NCI-H2227 treated with DMSO at 0.1 percent for 48 hours (cell line): ENCODE measurements around the gene EDEM1.
A peak's percentile ranks its signal among the peaks of the same experiment; 100 is the strongest.

Experiments used
- DNase-seq: peaks from one replicate; lab custom pipeline; 2025; lab: John Stamatoyannopoulos, UW

EDEM1 gene

GRCh38 chr3:5198986-5199731, 11.7 kb downstream of the EDEM1 start:
- no peak for DNase-seq

- no peak for DNase-seq
Observed at GRCh38 chr3:5201536-5201935, 14.0 kb downstream of the EDEM1 start.

GRCh38 chr3:5202222-5202621, 14.7 kb downstream of the EDEM1 start:
- DNase-seq: no peak

- no peak for DNase-seq
Observed at GRCh38 chr3:5205165-5205941, 17.8 kb downstream of the EDEM1 start.

GRCh38 chr3:5210926-5211325, 23.4 kb downstream of the EDEM1 start:
- DNase-seq: no peak

- DNase-seq: no peak
Observed at GRCh38 chr3:5212628-5213573, 25.4 kb downstream of the EDEM1 start.

GRCh38 chr3:5213574-5213966, 26.1 kb downstream of the EDEM1 start:
- DNase-seq: no peak

- DNase-seq: no peak
Observed at GRCh38 chr3:5214352-5214751, 26.8 kb downstream of the EDEM1 start.

GRCh38 chr3:5217824-5218595, 30.5 kb downstream of the EDEM1 start:
- no peak for DNase-seq

- no peak for DNase-seq
Observed at GRCh38 chr3:5218815-5219214, 31.3 kb downstream of the EDEM1 start.

- no peak for DNase-seq
Observed at GRCh38 chr3:5219216-5219615, 31.7 kb downstream of the EDEM1 start.

- DNase-seq: no peak
Observed at GRCh38 chr3:5220193-5220592, 32.7 kb downstream of the EDEM1 start.

GRCh38 chr3:5220667-5221431, 33.3 kb downstream of the EDEM1 start:
- no peak for DNase-seq

GRCh38 chr3:5221701-5222100, 34.2 kb downstream of the EDEM1 start:
- DNase-seq: no peak

GRCh38 chr3:5222283-5223005, 34.9 kb downstream of the EDEM1 start:
- no peak for DNase-seq

GRCh38 chr3:5226783-5227182, 39.3 kb downstream of the EDEM1 start:
- peak; percentile 16 for DNase-seq

GRCh38 chr3:5227812-5228211, 40.3 kb downstream of the EDEM1 start:
- no peak for DNase-seq

GRCh38 chr3:5229414-5229813, 41.9 kb downstream of the EDEM1 start:
- DNase-seq: no peak

- DNase-seq: peak; percentile 0
Observed at GRCh38 chr3:5231074-5231473, 43.6 kb downstream of the EDEM1 start.

GRCh38 chr3:5231487-5231886, 44.0 kb downstream of the EDEM1 start:
- no peak for DNase-seq
